ENCODE data around the gene EXOC3L1. TPM values are rescaled to one million over a fixed set of nuclear protein-coding genes. Genes with fewer than 3 reads are reported as not detected.
A peak's percentile ranks its signal among the peaks of the same experiment; 100 is the strongest.

EXOC3L1 gene
- total and polyA plus RNA-seq, 2 of the 13 experiments (the other 11 are each of a cell fraction or from before 2014, with no cell fraction given) = 0.12 TPM; not detected in 1

DNA sequence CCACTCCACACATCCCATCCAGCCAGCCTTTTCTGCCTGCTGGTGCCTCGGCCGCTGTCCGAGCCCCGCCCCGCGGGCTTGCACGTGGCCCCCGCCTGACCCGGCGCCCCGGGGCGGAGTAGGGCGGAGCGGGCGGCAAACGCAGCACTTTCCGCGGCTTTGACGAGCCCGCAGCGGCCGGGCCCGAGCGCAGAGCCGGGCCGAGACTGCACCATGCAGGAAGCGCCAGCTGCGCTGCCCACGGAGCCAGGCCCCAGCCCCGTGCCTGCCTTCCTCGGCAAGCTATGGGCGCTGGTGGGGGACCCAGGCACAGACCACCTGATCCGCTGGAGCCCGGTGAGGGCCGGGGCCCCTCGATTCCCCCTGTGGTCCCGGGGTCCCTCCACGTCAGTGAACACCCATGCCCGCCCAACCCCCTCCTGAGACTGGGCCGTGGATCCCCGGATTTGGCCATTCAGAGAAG, 25.3 kb downstream of the EXOC3L1 start, which contains the start of gene HSF4 (continued):
- TF ChIP-seq PTBP1 (IDR thresholded peaks at IDR 0.05; ENCODE audit: low read depth, low read length, poor library complexity, severe bottlenecking) (no peak), ZNF333 (CRISPR knock-in tag; IDR thresholded peaks at IDR 0.05; ENCODE audit: borderline replicate concordance) (peak; percentile 51; the same call in 1 of the 2 replicates), TRIM24 (CRISPR knock-in tag; IDR thresholded peaks at IDR 0.05) (no peak), RBAK (CRISPR knock-in tag; IDR thresholded peaks at IDR 0.05) (no peak), ZNF674 (CRISPR knock-in tag; IDR thresholded peaks at IDR 0.05; ENCODE audit: low read depth) (no peak), SP1 (IDR thresholded peaks at IDR 0.05) (no peak), SP1 (CRISPR knock-in tag; IDR thresholded peaks at IDR 0.05) (peak; percentile 75; the same call in 1 of the 2 replicates), FIP1L1 (IDR thresholded peaks at IDR 0.05; ENCODE audit: borderline replicate concordance, insufficient read depth, low read depth, low read length) (no peak), GTF3A (CRISPR knock-in tag; conservative IDR thresholded peaks at IDR 0.05) (no peak), SRY (CRISPR knock-in tag; IDR thresholded peaks at IDR 0.05) (peak; percentile 87; the same call in 1 of the 2 replicates), JDP2 (CRISPR knock-in tag; IDR thresholded peaks at IDR 0.05; ENCODE audit: borderline replicate concordance) (0 out of 2 replicates have a peak, but pooled peaks have one; percentile 44), SSRP1 (CRISPR knock-in tag; IDR thresholded peaks at IDR 0.05) (no peak), HDAC6 (IDR thresholded peaks at IDR 0.05; ENCODE audit: low read depth, low read length) (no peak), HNRNPK (IDR thresholded peaks at IDR 0.05; ENCODE audit: low read depth, low read length, poor library complexity, severe bottlenecking) (peak; percentile 100), ZNF678 (CRISPR knock-in tag; IDR thresholded peaks at IDR 0.05) (no peak), BHLHE40 (IDR thresholded peaks at IDR 0.05; ENCODE audit: low read length) (peak; percentile 93), ZNF124 (CRISPR knock-in tag; IDR thresholded peaks at IDR 0.05) (peak; percentile 81)
- TF ChIP-seq, protein P1, sequence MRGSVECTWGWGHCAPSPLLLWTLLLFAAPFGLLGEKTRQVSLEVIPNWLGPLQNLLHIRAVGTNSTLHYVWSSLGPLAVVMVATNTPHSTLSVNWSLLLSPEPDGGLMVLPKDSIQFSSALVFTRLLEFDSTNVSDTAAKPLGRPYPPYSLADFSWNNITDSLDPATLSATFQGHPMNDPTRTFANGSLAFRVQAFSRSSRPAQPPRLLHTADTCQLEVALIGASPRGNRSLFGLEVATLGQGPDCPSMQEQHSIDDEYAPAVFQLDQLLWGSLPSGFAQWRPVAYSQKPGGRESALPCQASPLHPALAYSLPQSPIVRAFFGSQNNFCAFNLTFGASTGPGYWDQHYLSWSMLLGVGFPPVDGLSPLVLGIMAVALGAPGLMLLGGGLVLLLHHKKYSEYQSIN (CRISPR knock-in tag; IDR thresholded peaks at IDR 0.05; ENCODE audit: borderline replicate concordance) = no peak
- TF ChIP-seq, protein P2, sequence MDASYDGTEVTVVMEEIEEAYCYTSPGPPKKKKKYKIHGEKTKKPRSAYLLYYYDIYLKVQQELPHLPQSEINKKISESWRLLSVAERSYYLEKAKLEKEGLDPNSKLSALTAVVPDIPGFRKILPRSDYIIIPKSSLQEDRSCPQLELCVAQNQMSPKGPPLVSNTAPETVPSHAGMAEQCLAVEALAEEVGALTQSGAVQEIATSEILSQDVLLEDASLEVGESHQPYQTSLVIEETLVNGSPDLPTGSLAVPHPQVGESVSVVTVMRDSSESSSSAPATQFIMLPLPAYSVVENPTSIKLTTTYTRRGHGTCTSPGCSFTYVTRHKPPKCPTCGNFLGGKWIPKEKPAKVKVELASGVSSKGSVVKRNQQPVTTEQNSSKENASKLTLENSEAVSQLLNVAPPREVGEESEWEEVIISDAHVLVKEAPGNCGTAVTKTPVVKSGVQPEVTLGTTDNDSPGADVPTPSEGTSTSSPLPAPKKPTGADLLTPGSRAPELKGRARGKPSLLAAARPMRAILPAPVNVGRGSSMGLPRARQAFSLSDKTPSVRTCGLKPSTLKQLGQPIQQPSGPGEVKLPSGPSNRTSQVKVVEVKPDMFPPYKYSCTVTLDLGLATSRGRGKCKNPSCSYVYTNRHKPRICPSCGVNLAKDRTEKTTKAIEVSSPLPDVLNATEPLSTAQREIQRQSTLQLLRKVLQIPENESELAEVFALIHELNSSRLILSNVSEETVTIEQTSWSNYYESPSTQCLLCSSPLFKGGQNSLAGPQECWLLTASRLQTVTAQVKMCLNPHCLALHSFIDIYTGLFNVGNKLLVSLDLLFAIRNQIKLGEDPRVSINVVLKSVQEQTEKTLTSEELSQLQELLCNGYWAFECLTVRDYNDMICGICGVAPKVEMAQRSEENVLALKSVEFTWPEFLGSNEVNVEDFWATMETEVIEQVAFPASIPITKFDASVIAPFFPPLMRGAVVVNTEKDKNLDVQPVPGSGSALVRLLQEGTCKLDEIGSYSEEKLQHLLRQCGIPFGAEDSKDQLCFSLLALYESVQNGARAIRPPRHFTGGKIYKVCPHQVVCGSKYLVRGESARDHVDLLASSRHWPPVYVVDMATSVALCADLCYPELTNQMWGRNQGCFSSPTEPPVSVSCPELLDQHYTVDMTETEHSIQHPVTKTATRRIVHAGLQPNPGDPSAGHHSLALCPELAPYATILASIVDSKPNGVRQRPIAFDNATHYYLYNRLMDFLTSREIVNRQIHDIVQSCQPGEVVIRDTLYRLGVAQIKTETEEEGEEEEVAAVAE (CRISPR knock-in tag; IDR thresholded peaks at IDR 0.05; ENCODE audit: borderline replicate concordance) = peak; percentile 34; the same call in 1 of the 2 replicates
- TF ChIP-seq, protein P3, sequence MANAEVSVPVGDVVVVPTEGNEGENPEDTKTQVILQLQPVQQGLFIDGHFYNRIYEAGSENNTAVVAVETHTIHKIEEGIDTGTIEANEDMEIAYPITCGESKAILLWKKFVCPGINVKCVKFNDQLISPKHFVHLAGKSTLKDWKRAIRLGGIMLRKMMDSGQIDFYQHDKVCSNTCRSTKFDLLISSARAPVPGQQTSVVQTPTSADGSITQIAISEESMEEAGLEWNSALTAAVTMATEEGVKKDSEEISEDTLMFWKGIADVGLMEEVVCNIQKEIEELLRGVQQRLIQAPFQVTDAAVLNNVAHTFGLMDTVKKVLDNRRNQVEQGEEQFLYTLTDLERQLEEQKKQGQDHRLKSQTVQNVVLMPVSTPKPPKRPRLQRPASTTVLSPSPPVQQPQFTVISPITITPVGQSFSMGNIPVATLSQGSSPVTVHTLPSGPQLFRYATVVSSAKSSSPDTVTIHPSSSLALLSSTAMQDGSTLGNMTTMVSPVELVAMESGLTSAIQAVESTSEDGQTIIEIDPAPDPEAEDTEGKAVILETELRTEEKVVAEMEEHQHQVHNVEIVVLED (CRISPR knock-in tag; IDR thresholded peaks at IDR 0.05; ENCODE audit: borderline replicate concordance) = peak; percentile 74; the same call in 1 of the 2 replicates
- TF ChIP-seq, protein P4, sequence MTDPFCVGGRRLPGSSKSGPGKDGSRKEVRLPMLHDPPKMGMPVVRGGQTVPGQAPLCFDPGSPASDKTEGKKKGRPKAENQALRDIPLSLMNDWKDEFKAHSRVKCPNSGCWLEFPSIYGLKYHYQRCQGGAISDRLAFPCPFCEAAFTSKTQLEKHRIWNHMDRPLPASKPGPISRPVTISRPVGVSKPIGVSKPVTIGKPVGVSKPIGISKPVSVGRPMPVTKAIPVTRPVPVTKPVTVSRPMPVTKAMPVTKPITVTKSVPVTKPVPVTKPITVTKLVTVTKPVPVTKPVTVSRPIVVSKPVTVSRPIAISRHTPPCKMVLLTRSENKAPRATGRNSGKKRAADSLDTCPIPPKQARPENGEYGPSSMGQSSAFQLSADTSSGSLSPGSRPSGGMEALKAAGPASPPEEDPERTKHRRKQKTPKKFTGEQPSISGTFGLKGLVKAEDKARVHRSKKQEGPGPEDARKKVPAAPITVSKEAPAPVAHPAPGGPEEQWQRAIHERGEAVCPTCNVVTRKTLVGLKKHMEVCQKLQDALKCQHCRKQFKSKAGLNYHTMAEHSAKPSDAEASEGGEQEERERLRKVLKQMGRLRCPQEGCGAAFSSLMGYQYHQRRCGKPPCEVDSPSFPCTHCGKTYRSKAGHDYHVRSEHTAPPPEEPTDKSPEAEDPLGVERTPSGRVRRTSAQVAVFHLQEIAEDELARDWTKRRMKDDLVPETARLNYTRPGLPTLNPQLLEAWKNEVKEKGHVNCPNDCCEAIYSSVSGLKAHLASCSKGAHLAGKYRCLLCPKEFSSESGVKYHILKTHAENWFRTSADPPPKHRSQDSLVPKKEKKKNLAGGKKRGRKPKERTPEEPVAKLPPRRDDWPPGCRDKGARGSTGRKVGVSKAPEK (CRISPR knock-in tag; IDR thresholded peaks at IDR 0.05; ENCODE audit: borderline replicate concordance) = no peak

Measured in HepG2 (cell line).